OCI-LY3 (cell line): ENCODE measurements around the gene LGI4.

ENCODE experiments used
- CTCF ChIP-seq: fragments of 200-600, 300-600 bp; sonication (generic); IDR thresholded peaks from 2 replicates; pipeline ENCODE4 v1.5.1; 2014; ENCODE audit warnings: antibody characterized with exemption, low read length, low read depth
- EZH2phosphoT487 ChIP-seq: fragments of 200-600 bp; shearing (Covaris generic); IDR thresholded peaks from 2 replicates; pipeline ENCODE4 v1.6.1; 2018; ENCODE audit warnings: antibody characterized with exemption, mixed run types, low read depth

GRCh38 chr19:35144600-35145436 lies 10.0 kb upstream of the LGI4 start:
- no peak for TF ChIP-seq CTCF
- TF ChIP-seq EZH2phosphoT487: no peak
